GM21825 (cell line): ENCODE results near the gene COL23A1.

ENCODE experiments used
- ATAC-seq: cut with Tn5 transposase; IDR thresholded peaks from one replicate; pipeline ENCODE4 v1.9.1; 2021; ENCODE audit warnings: mild to moderate bottlenecking, moderate library complexity; ENCODE audit not compliant: unreplicated experiment

Gene COL23A1

DNA sequence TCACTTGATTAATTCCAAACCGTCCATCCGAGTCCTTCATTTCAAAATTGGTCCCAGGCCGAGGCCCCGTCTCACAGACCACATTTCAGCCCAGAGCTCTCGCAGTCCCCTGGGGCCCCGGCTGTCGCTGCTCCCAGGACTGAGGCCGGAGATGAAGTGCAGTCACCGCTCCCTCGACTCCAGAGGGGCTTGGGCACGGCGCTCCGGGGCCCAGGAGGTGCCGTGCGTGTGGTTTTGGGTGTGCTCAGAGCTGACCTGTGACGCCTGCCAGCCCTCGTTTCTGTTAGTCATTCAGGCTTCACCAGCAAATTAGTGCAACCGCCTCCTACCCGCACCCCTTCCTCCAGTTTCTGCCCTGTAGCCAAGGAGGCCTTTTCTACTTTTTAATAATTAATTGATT, 308.9 kb downstream of the COL23A1 start:
- ATAC-seq, result no peak

DNA sequence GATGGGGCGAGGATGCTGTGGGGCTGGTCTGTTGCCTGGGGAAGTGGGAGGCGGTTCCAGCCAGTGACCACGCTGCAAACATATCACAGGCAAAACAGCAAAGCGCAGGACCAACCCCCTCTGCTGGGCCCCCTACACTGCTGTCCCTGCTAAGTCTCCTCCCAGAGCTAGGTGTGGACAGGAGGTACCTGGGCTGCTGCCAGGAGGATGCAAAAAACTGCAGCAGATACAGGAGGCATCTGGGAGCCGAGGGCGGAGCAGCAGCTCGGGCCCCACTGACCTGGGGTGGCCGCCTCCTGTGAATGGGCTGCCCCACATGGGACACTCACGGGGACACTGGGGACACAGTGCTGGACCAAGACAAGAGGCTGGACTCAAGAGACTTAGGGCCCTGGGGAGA, 309.6 kb downstream of the COL23A1 start:
- ATAC-seq, result no peak

DNA sequence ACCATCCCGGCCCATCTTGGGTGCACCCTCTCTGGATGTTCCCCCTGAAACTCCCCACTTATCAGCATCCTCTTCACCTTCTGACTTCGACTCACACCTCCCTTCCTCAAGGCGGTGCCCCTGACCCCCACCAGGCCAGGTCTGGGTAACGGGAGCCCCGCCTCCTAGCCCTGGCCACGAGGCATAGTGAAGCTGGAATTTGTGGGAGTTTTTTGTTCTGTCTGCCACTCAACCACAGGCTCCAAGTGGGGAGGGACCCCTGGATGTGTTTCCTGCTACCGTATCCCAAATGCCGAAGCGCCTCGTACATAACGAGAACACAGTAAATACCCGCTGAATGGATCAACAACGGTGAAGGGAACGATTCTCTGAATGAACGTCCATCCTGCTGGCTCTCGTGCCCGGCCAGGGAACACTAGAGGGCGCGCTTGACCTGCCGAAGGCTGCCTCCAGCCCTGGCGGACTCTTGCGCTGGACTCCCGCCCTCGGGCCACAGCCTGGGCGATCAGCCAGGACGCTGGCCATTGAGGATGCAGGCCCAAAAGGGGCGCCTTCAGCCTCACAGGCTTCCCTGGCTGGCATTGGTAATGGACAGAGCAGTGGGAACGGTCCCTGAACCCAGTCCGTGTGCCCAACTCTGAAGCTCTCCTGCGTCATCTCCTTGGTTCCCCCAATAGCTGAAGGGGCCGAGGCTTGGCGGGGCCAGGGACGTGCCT, 310.3 kb downstream of the COL23A1 start:
- ATAC-seq, result no peak

DNA sequence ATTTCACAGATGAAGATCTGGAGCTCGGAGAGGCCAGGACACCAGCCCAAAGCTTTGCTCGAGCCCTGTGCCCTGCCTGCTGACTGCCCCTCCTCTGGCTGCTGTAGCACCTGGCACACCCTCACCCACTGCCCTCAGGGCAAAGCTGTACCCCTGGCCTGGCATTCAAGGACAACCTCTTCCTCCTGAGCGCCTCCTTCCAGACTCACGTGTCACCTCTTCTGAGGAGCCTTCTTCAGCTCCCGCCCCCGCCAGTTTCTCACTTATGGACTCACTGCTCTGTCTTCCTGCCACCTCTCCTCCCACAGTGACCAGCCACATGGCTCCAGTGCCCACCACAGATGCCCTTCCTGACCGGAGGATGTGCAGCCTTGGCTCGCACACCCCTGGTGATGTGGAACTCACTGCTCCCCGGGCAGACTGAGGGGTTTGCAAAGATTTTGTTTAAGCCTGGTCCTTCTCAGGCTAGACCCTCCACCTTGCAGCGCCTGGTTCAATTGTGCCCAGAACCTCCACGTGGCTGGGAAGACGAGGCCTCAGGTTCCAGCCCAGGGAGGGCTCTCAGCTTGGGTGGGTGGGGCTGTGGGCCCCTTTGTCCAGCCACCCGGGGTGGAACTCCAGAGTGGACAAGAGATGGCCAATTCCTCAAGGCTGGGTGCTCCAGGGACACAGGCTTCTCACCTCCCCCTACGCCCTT, 311.0 kb downstream of the COL23A1 start:
- ATAC-seq, result no peak

DNA sequence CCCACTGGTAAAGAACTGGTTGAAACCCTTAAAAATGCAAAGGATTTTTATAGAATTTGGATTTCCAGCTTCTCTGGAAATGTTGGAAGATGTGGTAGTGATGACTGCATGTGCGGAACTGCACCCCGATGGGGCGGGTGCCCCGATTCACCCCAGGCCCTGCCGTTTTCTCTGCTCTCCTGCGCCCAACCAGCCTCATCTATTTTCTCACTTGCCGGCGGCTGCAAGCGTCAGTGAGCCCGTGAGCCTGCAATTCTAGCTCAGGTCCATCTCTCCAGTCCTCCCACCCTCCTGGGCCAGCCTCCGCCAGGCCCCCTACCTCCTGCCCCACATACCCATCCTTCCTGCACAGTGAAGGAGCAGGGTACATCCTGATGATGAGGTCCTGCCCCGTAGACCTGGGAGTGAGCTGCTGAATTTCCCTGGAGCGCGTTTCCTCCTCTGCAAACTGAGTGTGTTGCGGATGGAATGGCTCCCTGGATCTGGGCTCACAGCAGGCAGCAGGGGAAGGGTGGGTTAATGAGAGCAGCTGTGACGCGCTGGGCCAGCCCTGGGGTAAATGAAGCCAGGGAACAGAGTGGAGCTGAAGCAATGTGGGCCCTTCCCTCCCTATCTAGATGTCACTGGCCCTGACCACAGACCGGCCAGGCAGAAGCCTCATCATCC, 311.7 kb downstream of the COL23A1 start:
- no peak for ATAC-seq

DNA sequence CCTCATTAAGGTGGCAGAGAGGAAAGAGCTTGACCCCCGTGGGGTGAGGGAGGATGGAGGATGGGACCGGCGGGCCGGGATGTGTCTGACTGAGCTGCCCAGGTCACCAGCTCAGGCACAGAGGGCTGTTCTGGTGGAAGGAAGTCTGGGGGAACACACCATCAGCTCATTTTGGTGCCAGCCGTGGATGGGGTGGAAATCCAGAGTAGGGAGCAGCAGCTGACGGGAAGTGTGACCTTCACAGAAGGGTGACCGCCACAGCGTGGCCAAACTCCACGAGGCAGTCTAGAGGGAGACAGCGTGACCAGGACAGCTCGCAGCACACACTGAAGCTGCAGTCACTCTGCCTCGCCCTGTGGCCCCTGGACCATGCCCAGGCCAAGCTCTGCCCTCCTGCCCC, 312.3 kb downstream of the COL23A1 start:
- no peak for ATAC-seq

DNA sequence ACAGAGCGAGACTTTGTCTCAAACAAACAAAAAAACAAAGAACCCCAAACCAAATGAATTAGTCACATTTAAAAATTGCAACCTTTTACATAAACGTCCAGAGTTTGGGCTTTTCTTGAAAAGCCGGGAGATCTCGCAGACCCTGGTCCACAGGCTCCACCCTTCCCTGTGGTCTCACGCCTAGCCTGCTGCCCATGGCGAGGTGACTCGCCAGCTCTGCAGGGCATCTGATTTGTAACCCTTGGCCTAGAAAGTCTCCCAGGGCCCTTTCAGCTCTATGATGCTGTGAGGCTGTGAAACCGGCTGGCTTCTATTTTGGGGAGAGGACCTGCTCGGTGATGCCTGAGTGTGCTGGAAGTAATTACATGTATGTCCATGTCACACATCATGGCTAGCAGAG, 312.8 kb downstream of the COL23A1 start:
- ATAC-seq, result no peak

DNA sequence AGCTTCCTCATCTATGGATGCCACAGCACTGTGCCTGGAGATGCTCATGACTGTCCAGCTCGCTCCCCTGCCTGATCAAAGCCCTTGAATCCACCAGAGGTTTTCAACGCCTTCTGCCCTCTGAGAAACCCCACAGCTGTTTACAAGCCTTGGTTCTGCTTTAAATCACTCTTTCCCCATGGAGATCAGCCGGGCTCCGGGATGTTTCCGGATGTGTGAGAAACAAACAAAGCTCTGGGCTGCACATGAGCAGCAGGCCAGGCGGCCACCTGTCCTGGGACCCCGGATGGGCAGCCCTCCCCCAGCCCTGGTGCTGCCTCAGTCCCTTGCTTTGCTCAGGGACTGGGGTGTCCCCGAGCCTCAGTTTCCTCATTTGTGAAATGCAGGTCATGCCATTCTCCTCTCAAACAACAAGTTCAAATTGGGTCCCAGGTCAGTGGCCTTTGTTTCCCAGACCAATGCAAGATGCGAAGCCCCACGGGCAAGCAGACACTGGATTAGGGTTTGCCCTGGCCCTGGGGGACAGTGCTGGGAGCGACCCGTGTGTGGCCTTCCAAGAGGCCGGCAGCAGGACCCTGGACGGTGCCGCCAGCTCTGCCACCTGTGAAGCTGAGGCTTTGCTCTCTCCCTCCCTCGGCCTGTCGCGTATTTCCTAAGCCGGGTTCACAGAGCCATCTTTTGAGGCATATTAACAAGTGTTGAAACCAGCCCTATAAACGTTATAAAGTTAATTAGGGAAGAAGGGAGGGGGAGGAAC, 315.2 kb downstream of the COL23A1 start:
- ATAC-seq, result no peak

DNA sequence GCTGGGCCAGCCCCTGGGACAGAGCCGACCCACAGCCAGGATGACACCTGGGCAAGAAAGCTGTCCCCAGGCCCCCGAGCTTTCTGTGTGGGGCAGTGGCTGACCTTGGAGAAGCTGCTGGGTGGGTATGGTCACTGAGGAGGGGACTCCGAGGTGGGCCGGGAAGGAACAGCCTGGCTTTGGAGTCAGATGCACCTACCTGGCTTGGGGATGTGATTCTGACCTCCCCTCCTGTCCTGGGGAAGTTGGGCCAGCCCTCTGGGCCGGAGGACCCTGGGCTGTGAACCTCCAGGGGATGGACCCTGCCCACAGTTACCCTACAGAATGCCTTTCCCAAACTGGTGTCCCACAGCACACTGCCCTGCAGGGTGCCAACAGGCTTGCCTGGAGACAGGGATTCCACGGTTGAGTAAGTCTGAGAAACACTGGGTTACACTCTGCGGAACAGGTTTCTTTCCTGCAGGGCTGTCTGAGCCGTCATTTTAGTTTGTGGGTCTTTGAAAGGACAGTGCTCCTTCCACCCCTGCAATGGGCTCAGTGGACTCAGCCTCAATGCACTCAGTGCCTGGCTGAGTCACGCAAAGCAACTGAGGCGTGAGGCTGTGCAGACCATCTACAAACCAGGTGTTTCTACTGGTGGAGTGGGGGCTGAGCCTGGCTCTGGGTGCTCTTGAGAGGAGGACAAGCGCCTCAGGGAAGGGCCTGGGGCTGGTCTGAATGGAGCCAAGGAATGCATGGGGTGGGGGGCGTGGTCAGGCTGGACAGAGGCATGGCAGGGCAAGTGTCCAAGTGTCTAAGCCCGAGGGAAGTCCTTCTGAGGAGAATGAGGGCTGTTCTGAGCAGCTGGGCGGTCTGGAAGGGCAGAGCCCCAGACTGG, 316.3 kb downstream of the COL23A1 start:
- ATAC-seq, result no peak

DNA sequence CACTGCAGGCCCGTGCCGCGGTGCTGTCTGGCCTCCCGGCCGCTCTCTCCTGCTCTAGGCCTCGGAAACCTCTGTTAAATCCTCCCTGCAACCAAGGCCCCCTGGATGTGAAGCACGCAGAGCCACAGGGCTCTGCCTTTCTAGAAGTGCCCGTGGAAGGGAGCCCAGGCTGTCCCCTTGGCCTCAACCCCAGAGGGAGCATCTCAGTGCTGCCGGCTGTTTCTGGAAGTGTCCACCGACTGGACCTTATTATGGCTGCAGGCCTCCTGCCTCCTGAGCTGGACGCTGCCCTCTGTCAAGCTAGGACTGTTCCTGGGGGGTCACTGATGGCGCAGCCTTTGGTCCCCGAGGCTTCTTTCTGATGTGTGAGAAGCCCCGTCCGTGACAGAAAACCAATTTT, 317.2 kb downstream of the COL23A1 start:
- no peak for ATAC-seq

DNA sequence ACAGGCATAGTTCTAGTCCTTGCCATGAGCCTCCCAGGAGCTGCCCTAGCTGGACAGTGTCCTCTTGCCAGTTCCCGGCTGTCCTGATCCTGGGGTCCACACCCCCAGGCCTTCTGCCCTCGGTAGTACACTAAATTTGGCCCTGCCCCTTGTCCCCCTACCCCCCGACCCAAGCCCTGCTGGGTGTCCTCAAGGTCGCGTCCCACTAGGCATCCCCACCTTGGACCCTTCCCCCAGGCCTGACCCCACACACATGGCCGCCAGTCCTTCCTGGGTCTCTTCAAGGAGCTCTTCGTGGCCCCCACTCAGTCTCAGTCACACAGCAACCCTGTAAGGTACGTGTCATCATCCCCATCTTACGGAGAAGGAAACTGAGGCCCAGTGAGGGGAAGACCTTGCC, 317.6 kb downstream of the COL23A1 start:
- no peak for ATAC-seq

DNA sequence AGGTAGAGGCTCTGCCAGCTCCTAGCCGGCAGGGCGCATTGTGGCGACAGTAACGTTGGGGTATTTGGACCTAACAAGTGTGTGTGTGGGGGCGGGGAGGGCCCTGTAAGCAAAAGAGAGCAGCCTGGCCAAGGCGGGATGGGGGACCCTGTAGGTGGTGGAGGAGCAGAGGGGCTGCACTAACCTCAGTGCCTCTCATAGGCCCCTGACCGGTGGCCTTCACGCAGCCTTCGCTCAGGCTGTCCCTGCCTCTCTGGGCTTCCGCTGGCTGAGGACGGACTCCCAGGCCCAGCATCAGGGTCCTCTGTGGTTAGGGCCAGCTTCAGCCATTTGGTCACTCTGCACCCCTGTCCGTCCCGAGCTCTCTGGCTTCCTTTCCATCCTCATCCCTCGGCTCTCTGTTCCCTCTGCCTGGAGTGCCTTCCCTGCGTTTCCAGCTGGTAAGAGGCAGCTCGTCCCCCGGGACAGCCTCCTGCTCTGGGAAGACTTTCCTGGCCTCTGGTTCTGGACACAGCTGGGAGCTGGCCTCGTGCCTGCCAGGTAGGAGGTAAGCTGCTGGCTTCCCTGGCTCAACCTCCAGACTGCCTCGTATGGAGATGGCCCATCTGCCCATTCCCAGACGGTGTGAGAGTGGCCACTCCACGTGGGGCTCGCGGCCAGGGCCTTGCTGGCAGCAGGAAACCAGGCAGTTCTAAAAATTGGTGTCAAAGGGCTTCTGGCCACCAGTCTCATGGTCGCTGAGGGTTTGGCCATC, 318.3 kb downstream of the COL23A1 start:
- ATAC-seq, result no peak

DNA sequence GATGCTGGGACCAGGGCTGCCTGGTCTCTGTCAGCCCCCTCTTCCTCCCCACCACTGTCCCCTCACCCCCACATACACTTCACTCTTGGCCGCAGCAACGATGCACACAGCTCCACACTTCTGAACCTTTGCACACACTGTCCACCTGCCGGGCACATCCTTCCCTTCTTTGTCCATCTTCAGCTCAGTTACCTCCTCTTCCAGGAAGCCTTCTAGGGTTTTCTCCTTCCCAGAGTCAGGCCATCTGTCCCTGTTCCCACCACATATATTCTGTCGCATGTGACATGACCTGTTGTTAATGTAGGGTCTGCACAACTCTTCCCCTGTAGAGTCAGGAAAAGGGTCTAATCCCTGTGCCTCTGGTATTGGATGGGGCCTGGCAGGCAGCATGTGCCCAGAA, 319.0 kb downstream of the COL23A1 start:
- ATAC-seq, result no peak

DNA sequence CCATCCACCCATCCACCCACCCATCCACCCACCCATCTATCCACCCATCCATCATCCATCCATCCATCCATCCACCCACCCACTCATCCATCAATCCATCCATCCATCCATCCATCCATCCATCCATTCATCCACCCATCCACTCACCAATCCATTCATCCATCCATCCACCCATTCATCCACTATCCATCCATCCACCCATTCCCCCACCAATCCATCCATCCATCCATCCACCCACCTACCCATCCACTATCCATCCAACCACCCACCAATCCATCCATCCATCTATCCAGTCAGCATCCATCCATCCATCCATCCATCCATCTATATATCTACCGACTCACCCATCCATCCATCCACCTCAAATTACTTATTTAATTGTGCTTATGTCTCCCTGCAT, 320.7 kb downstream of the COL23A1 start:
- no peak for ATAC-seq

DNA sequence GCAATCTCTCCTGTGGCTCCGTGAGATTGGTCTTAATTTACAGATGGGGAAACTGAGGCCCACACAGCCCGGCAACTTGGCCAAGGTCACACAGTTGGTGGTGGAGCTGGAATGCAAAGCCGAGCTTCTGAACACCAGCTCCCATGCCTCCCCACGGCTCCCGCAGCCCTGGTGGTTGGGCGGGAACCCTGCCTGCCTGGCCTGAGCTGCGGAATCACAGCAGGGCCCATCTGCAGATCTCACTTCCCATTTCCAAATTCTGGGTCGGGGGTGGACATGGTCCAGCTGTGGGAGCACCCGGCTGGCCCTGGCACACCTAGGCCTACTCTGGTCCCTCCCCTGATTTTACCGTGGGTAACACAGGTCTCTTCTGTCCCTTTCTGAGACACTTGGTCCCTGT, 322.3 kb downstream of the COL23A1 start:
- no peak for ATAC-seq

DNA sequence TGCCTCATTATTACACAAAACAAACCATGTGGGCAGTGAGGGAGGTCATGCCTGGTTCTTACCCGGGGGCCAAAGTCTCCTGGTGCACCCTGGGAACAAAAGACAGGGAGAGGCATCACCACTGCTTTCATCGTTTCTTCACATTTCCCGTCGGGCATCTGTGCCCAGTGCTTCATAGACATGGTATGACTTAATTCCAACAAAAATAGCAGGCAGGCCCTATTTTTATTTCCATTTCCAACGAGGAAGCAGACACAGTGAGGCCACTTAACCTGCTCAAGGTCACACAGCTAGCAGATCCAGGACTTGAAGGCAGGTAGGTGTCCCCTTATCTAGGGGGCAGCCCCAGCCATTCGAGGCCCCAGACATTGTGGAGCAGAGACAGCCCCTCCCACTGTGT, 322.9 kb downstream of the COL23A1 start:
- ATAC-seq, result no peak

DNA sequence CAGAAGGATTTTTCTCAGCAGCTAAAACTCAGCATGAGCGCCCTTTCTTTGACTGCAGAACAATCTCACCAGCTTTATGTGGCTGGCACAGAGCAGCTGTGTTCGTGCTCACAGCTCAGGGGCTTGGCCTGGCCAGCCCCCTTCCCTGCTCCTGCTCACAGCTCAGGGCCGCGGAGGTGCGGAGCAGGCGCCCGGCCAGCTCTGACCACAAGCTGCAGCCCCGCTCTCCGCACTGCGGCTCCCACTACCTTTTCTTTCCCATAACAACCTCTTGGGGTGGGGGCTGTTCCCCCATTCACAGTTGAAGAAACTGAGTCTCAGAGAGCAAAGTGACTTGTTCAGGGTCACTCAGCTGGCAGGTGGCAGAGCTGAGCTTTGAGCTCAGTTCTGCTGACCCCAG, 323.6 kb downstream of the COL23A1 start:
- ATAC-seq, result no peak

DNA sequence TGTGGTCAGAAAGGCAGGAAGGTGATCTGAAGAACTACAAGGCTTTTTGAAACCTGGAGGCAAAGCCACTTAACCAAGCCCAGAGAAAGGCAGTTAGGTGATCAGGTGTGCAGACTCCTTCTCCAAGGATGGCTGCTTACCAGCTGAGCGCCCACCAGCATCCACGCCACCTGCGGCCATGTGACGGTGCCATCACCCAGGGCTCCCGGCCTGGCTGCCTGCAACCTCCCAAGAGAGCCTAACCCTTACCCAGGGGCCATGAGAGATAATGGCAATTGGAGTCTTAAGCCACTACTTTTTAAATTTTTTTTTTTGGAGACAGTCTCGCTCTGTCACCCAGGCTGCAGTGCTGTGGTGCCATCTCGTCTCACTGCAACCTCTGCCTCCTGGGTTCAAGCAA, 324.4 kb downstream of the COL23A1 start:
- ATAC-seq, result no peak

DNA sequence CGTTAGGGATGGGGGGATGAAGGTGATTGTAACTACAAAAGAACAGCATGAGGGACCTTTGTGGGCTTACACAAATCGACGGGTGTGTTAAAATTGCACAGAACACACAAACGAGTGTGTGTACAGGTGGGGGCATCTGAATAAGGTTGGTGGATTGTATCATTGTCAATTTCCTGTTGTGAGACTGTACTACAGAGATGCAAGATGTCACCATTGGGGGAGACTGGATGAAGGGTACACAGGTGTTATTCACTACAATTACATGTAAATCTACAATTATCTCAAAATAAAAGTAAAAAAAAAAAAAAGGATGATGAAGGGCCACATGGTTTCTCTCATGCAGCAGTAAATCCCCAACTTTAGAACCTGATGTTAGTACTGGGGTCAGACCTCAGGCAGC, 326.1 kb downstream of the COL23A1 start:
- ATAC-seq, result no peak
